Lung (tissue), 12 donors: ENCODE data around the gene ISLR2. TPM values are rescaled to one million over a fixed set of nuclear protein-coding genes. Genes with fewer than 3 reads are reported as not detected.

ENCODE experiments used
- ATAC-seq: fragments of 200-7000 bp; cut with Tn5 transposase; one replicate; pipeline ENCODE4 v1.9.1; 2020; ENCODE audit warnings: moderate number of reproducible peaks; ENCODE audit not compliant: insufficient read depth, low FRiP score
- DNase-seq, 3 donors: peaks; one replicate each; pipeline ENCODE4 v3.0.0-alpha.2; 2013 to 2017
- H3K27ac ChIP-seq, 2 donors: one replicate each; pipeline ENCODE4 v1.5.1; 2013; ENCODE audit warnings: mild to moderate bottlenecking in 2 of 2, moderate library complexity in 2 of 2, control low read depth in 1 of 2, inconsistent platforms in 1 of 2, low read depth in 1 of 2, low read length in 1 of 2
- H3K27me3 ChIP-seq, 3 donors: one replicate each; pipeline ENCODE4 v1.5.1; 2013; ENCODE audit warnings: low read length in 2 of 3; ENCODE audit not compliant: control insufficient read depth in 3 of 3, insufficient read depth in 3 of 3
- H3K36me3 ChIP-seq, 4 donors: one replicate each; pipeline ENCODE4 v1.5.1; 2013; ENCODE audit warnings: low read length in 4 of 4, mild to moderate bottlenecking in 1 of 4, moderate library complexity in 1 of 4; ENCODE audit not compliant: control insufficient read depth in 4 of 4, insufficient read depth in 4 of 4
- H3K4me1 ChIP-seq, 5 donors: one replicate each; pipeline ENCODE4 v1.5.1; 2013; ENCODE audit warnings: low read length in 5 of 5, mild to moderate bottlenecking in 2 of 5, moderate library complexity in 1 of 5; ENCODE audit not compliant: control insufficient read depth in 5 of 5, insufficient read depth in 5 of 5
- H3K4me3 ChIP-seq: one replicate; pipeline ENCODE4 v1.5.1; 2013; ENCODE audit warnings: mild to moderate bottlenecking, control low read depth, moderate library complexity
- H3K9ac ChIP-seq, 2 donors: one replicate each; pipeline ENCODE4 v1.5.1; 2013; ENCODE audit warnings: low read length in 2 of 2, control low read depth in 1 of 2; ENCODE audit not compliant: insufficient read depth in 1 of 2
- H3K9me3 ChIP-seq, 4 donors: one replicate each; pipeline ENCODE4 v1.5.1; 2013; ENCODE audit warnings: low read length in 3 of 4, mild to moderate bottlenecking in 1 of 4, moderate library complexity in 1 of 4; ENCODE audit not compliant: control insufficient read depth in 4 of 4, insufficient read depth in 3 of 4
- WGBS, 2 donors: extraction: QIAGEN DNeasy Blood & Tissue Kit; methylation state at CpG; one replicate each; pipeline ENCODE4 v1.1.7; 2013; 5-methylcytosine and 5-hydroxymethylcytosine counted together
- polyA plus RNA-seq, 2 donors: library from polyadenylated mRNA; stranded (reverse); fragments of 200-250 nt; gene quantifications; one replicate each; pipeline ENCODE4 v1.2.1, GENCODE V29; 2013
- total RNA-seq, 2 donors: library from RNA; depleted of rRNA in 1 of 2; stranded (reverse); fragments of >200 nt in 1 of 2; gene quantifications; one replicate each; pipeline ENCODE4 v1.2.1, GENCODE V29; 2014 to 2021
- TF ChIP-seq, protein P1 (sequence below): IDR thresholded peaks from 2 replicates; pipeline ENCODE4 v1.5.1; 2012; ENCODE audit warnings: mild to moderate bottlenecking; ENCODE audit errors: control extremely low read depth, extremely low read depth
- donor health status: control.
- donor health status: control.
- donor health status: Bipolar disorder and iron deficiency.
- donor health status: healthy.
- donor health status: DM: yes; HTN: yes; CAD: no.

Gene ISLR2
- total and polyA plus RNA-seq, 4 donors = 0.31 to 10.2 (median 0.41) TPM

DNA sequence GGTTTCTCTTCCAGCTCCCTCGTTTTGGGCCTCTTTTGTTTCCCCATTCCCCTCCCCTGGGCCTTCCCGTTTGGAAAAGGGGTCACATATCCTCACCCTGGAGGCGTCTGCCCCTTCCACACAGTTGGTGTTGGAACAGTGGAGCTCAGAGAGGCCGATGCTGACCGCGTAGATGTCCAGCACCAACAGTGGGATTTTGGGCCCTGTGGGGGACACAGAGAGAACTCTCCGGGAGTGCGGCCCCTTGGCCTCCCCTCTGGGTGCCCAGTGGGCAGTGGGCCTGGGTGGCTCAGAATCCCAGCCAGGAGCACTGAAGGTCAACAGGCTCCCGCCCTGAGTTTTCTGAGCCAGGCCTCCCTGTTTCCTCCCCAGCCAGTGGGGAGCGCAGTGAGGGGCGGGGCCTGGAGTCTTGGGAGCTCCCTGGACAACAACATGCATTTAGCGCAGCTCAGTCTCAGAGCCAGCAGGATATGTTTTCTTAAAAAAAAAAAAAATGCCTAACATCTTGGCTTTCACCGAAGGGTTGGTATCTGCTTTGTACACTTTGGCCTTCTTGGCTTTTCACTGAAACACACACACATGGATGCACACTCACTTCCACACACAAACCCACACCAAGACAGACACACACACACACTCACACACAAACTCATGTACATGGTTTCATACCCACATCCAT, 42.5 kb downstream of the ISLR2 start:
- TF ChIP-seq, protein P1, sequence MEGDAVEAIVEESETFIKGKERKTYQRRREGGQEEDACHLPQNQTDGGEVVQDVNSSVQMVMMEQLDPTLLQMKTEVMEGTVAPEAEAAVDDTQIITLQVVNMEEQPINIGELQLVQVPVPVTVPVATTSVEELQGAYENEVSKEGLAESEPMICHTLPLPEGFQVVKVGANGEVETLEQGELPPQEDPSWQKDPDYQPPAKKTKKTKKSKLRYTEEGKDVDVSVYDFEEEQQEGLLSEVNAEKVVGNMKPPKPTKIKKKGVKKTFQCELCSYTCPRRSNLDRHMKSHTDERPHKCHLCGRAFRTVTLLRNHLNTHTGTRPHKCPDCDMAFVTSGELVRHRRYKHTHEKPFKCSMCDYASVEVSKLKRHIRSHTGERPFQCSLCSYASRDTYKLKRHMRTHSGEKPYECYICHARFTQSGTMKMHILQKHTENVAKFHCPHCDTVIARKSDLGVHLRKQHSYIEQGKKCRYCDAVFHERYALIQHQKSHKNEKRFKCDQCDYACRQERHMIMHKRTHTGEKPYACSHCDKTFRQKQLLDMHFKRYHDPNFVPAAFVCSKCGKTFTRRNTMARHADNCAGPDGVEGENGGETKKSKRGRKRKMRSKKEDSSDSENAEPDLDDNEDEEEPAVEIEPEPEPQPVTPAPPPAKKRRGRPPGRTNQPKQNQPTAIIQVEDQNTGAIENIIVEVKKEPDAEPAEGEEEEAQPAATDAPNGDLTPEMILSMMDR = no peak
- no peak overlapping the region for H3K4me3 ChIP-seq
- ATAC-seq (no peak), DNase-seq (peak; percentile 85 to 94 (median 93))
- H3K27me3 ChIP-seq = no peaks in the 10 kb centered on the region
- 52 to 80% methylated on average over 13 of the region's 13 CpGs for WGBS, 2 donors
- H3K36me3 ChIP-seq = peaks cover 0 to 8% (median 0%) of the 10 kb centered on the region in 4 donors
- H3K4me1 ChIP-seq = peaks cover 0 to 86% (median 46%) of the 10 kb centered on the region in 5 donors
- H3K9ac ChIP-seq = peak overlapping the region in 1 of 2 donors; percentile 67
- H3K9me3 ChIP-seq = no peaks in the 10 kb centered on the region
- H3K27ac ChIP-seq = peak overlapping the region in 1 of 2 donors; percentile 33

DNA sequence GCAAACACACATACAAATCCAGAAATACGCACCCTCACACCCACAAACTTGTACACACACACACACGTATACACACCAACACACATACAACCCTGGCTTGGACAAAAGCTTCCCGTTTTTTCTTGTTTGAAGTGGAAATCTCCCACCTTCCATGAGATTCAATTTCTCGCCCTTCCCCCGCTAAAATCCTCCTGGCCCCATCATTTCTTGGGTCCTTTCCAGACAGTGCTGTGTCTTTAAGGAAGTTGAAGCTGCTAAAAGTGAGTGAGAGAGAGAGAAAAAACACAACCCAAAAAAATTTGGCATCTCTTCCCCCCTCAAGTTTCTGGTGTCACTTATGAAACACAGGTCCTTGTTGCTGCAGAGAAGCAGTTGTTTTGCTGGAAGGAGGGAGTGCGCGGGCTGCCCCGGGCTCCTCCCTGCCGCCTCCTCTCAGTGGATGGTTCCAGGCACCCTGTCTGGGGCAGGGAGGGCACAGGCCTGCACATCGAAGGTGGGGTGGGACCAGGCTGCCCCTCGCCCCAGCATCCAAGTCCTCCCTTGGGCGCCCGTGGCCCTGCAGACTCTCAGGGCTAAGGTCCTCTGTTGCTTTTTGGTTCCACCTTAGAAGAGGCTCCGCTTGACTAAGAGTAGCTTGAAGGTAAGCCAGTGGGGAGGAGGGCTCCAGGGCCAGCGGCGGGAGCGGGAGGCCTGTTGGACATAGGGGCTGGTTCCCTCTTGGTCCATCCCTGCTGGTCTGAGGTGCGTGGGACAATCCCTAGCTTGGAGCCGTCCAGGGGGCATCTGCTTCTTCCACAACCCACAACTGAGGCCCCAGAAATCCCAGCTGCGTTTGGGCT, 43.2 kb downstream of the ISLR2 start, which contains the start of gene ISLR:
Gene ISLR (plus strand): TSS at position 331 of the 839 bp plus-strand sequence. CDS start 1,149 bp downstream, outside the sequence.
- H3K9me3 ChIP-seq = no peaks in the 10 kb centered on the region
- H3K27ac ChIP-seq = peak within 1 kb of the TSS; percentile 14 to 33
- TF ChIP-seq, protein P1 = no peak
- no peak for ATAC-seq
- peaks cover under 1 to 92% (median 49%) of the 10 kb centered on the region in 5 donors for H3K4me1 ChIP-seq
- DNase-seq = peak; percentile 82 to 99 (median 98)
- peak within 1 kb of the TSS in 1 of 2 donors; percentile 67 for H3K9ac ChIP-seq
- 53 to 68% methylated on average over 19 to 20 of the region's 20 CpGs for WGBS, 2 donors
- peaks cover 0 to 8% (median 0%) of the 10 kb centered on the region in 4 donors for H3K36me3 ChIP-seq
- no peaks in the 10 kb centered on the region for H3K27me3 ChIP-seq
- no peak within 1 kb of the TSS for H3K4me3 ChIP-seq

DNA sequence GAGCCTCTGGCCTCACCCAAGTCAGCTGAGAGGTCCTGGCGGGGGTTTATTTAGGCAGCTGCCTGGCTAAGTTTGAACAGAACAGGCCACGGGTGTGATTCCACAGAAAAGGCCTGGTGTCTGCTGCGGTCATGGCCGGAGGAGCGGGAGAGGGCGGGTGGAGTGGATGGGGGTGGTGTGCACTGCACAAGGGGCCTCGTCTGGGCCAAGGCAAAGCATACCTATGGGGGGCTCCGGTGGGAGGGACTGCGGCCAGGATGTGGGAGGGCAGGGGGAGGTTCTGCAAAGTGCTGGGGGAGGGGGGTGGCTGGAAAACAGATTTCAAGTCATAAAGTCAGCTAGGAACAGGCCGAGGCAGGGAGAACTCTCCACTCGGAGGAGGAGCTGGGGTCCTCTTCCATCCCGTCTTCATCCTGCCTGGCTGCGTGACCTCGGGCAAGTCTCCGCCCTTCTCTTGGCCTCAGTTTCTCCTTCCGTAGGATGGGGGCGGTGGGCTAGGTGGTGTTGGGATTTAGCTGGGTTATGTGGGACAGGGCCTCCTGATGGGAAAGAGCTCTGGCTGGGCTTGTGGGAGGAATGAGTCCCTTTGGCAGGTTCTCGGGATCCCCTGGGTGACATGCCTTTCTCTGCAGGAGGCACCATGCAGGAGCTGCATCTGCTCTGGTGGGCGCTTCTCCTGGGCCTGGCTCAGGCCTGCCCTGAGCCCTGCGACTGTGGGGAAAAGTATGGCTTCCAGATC, 44.0 kb downstream of the ISLR2 start:
- no peaks in the 10 kb centered on the region for H3K27me3 ChIP-seq
- 73 to 88% methylated on average over 20 of the region's 20 CpGs for WGBS, 2 donors
- no peaks in the 10 kb centered on the region for H3K9me3 ChIP-seq
- TF ChIP-seq, protein P1 = no peak
- ATAC-seq = no peak
- peaks cover 0 to 8% (median 0%) of the 10 kb centered on the region in 4 donors for H3K36me3 ChIP-seq
- peak overlapping the region in 1 of 2 donors; percentile 12 for H3K27ac ChIP-seq
- H3K9ac ChIP-seq = peak overlapping the region in 1 of 2 donors; percentile 64
- no peak overlapping the region for H3K4me3 ChIP-seq
- peaks cover 0 to 94% (median 41%) of the 10 kb centered on the region in 5 donors for H3K4me1 ChIP-seq
- peak; percentile 81 to 89 (median 85) for DNase-seq
